HEK293 (cell line): ENCODE data around the gene FAM216B.

ENCODE experiments used
- CTCF ChIA-PET: fragments of 350-600 bp; formaldehyde crosslinking; extraction: SDS; loops from one replicate; lab custom pipeline; 2021; ENCODE audit warnings: antibody characterized with exemption; lab: Yijun Ruan, JAX
- POLR2A ChIA-PET: fragments of 300-600 bp; formaldehyde crosslinking; extraction: SDS; loops from one replicate; lab custom pipeline; 2020; ENCODE audit warnings: antibody characterized with exemption, inconsistent platforms; lab: Yijun Ruan, JAX
- H3K27ac ChIP-seq: fragments of 200-500 bp; sonication (Bioruptor generic); 2 replicates; pipeline ENCODE4 v1.5.1; 2014; ENCODE audit warnings: low read depth, low read length, control low read depth, inconsistent platforms; ENCODE audit errors: extremely low read depth
- H3K36me3 ChIP-seq, 2 experiments: fragments of 200-500 bp in 1 of 2; sonication (Bioruptor generic) in 1 of 2; 1 replicate in 1 of 2; 2 replicates in 1 of 2; pipeline ENCODE4 v1.5.1; 2014 to 2017; ENCODE audit warnings: inconsistent platforms in 2 of 2, low read length in 2 of 2; ENCODE audit not compliant: control insufficient read depth in 2 of 2, insufficient read depth in 1 of 2
- H3K4me1 ChIP-seq: fragments of 200-500 bp; sonication (Bioruptor generic); 2 replicates; pipeline ENCODE4 v1.5.1; 2014; ENCODE audit warnings: mild to moderate bottlenecking, low read length, inconsistent platforms; ENCODE audit not compliant: control insufficient read depth, insufficient read depth
- H3K4me3 ChIP-seq: 2 replicates; pipeline ENCODE4 v1.5.1; 2011; ENCODE audit warnings: low read depth, mild to moderate bottlenecking, control low read depth, low read length, moderate library complexity
- H3K9me3 ChIP-seq: fragments of 200-500 bp; sonication (Bioruptor generic); 2 replicates; pipeline ENCODE4 v1.5.1; 2014; ENCODE audit warnings: low read depth, low read length, inconsistent platforms; ENCODE audit not compliant: control insufficient read depth, insufficient read depth
- ELK4 ChIP-seq: IDR thresholded peaks from 2 replicates; pipeline ENCODE4 v1.6.1; 2011; ENCODE audit warnings: mild to moderate bottlenecking, low read depth, low read length, borderline replicate concordance
- PRDM1 ChIP-seq: fragments of 450-650 bp; formaldehyde crosslinking; IDR thresholded peaks from 2 replicates; pipeline ENCODE4; 2016; ENCODE audit warnings: missing biosample characterization, missing genetic modification characterization
- PRDM10 ChIP-seq: fragments of 450-650 bp; formaldehyde crosslinking; IDR thresholded peaks from 2 replicates; pipeline ENCODE4 v1.5.1; 2016; ENCODE audit warnings: missing biosample characterization, missing genetic modification characterization
- PRDM4 ChIP-seq: fragments of 450-650 bp; formaldehyde crosslinking; IDR thresholded peaks from 2 replicates; pipeline ENCODE4 v1.5.1; 2017; ENCODE audit warnings: missing biosample characterization, missing genetic modification characterization
- RBAK ChIP-seq: fragments of 450-650 bp; formaldehyde crosslinking; IDR thresholded peaks from 2 replicates; pipeline ENCODE4 v1.5.1; 2016; ENCODE audit warnings: missing biosample characterization, missing genetic modification characterization
- ZBTB20 ChIP-seq: fragments of 450-650 bp; formaldehyde crosslinking; IDR thresholded peaks from 2 replicates; pipeline ENCODE4 v1.5.1; 2016; ENCODE audit warnings: missing biosample characterization, missing genetic modification characterization
- ZIC2 ChIP-seq: fragments of 450-650 bp; formaldehyde crosslinking; IDR thresholded peaks from 2 replicates; pipeline ENCODE4 v1.5.1; 2016; ENCODE audit warnings: missing biosample characterization, missing genetic modification characterization
- ZNF146 ChIP-seq: fragments of 450-650 bp; formaldehyde crosslinking; IDR thresholded peaks from 2 replicates; pipeline ENCODE4 v1.5.1; 2016; ENCODE audit warnings: missing biosample characterization, missing genetic modification characterization
- ZNF202 ChIP-seq: fragments of 450-650 bp; formaldehyde crosslinking; IDR thresholded peaks from 2 replicates; pipeline ENCODE4 v1.5.1; 2016; ENCODE audit warnings: missing biosample characterization, missing genetic modification characterization, borderline replicate concordance
- ZNF24 ChIP-seq: fragments of 450-650 bp; formaldehyde crosslinking; IDR thresholded peaks from 2 replicates; pipeline ENCODE4 v1.5.1; 2016; ENCODE audit warnings: missing biosample characterization, missing genetic modification characterization
- ZNF426 ChIP-seq: fragments of 450-650 bp; formaldehyde crosslinking; IDR thresholded peaks from 2 replicates; pipeline ENCODE4 v1.5.1; 2017; ENCODE audit warnings: missing biosample characterization, missing genetic modification characterization, mild to moderate bottlenecking, inconsistent platforms, moderate library complexity
- ZNF510 ChIP-seq: fragments of 450-650 bp; formaldehyde crosslinking; IDR thresholded peaks from 2 replicates; pipeline ENCODE4 v1.5.1; 2018; ENCODE audit warnings: mild to moderate bottlenecking, missing genetic modification characterization, missing biosample characterization; ENCODE audit not compliant: insufficient replicate concordance
- ZNF561 ChIP-seq: fragments of 450-650 bp; IDR thresholded peaks from 2 replicates; pipeline ENCODE4 v1.5.1; 2018; ENCODE audit warnings: missing biosample characterization, missing genetic modification characterization, borderline replicate concordance
- ZNF600 ChIP-seq: fragments of 450-650 bp; formaldehyde crosslinking; IDR thresholded peaks from 2 replicates; pipeline ENCODE4 v1.5.1; 2016; ENCODE audit warnings: missing biosample characterization, missing genetic modification characterization
- ZNF776 ChIP-seq: fragments of 450-650 bp; formaldehyde crosslinking; IDR thresholded peaks from 2 replicates; pipeline ENCODE4 v1.5.0; 2017; ENCODE audit warnings: missing biosample characterization, missing genetic modification characterization, borderline replicate concordance
- TF ChIP-seq, protein P1 (sequence below): fragments of 450-650 bp; formaldehyde crosslinking; IDR thresholded peaks from 2 replicates; pipeline ENCODE4 v1.5.1; 2017; ENCODE audit warnings: missing biosample characterization, missing genetic modification characterization

The FAM216B gene

DNA sequence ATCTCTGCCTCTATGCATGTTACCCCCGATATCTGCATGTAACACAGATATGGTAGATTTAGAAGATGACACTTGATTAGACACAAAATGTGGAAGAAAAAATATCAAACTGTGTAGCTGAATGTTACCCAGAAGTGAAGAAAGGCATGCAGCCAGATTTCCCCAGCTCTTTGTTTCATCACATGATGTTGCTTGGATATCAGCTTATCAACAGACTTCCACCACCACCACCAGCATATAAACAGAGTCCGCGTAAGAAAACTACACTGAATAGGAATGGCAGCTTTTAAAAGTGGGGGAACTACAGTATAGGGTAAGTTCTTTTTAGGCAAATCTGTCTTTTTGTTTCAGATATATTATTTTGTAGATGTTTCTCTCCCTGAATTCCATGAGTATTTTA lies at the start of gene FAM216B:
Gene FAM216B, plus strand, starts transcription at position 233 of the 400 bp plus-strand sequence. CDS start 2,484 bp downstream, outside the sequence.
- no peaks in the 10 kb centered on the region for H3K36me3 ChIP-seq
- no peak within 1 kb of the TSS for H3K4me3 ChIP-seq
- H3K4me1 ChIP-seq = no peaks in the 10 kb centered on the region
- CTCF ChIA-PET = no interaction called here
- POLR2A ChIA-PET = no interaction called here
- no peak within 1 kb of the TSS for H3K27ac ChIP-seq
- TF ChIP-seq ZNF510 (tag by site-specific recombination) (no peak), ZNF600 (no peak), ZNF426 (tag by site-specific recombination) (no peak), ZNF146 (no peak), PRDM4 (tag by site-specific recombination) (no peak), RBAK (no peak), PRDM10 (tag by site-specific recombination) (no peak), ZNF561 (tag by site-specific recombination) (no peak), ZNF202 (tag by site-specific recombination) (no peak), ZNF24 (tag by site-specific recombination) (no peak), PRDM1 (tag by site-specific recombination) (no peak), ZIC2 (tag by site-specific recombination) (no peak), ZNF776 (tag by site-specific recombination) (no peak), ELK4 (no peak)
- TF ChIP-seq, protein P1, sequence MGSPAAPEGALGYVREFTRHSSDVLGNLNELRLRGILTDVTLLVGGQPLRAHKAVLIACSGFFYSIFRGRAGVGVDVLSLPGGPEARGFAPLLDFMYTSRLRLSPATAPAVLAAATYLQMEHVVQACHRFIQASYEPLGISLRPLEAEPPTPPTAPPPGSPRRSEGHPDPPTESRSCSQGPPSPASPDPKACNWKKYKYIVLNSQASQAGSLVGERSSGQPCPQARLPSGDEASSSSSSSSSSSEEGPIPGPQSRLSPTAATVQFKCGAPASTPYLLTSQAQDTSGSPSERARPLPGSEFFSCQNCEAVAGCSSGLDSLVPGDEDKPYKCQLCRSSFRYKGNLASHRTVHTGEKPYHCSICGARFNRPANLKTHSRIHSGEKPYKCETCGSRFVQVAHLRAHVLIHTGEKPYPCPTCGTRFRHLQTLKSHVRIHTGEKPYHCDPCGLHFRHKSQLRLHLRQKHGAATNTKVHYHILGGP = no peak
- TF ChIP-seq, all 188 proteins: peak for 0
- no peaks in the 10 kb centered on the region for H3K9me3 ChIP-seq

GRCh38 chr13:42732073-42732472 lies 49.3 kb upstream of the FAM216B start:
- no peak for TF ChIP-seq ZBTB20 (tag by site-specific recombination)
- ChIA-PET CTCF (no interaction called here), POLR2A (no interaction called here)
- Histone ChIP-seq H3K4me1 (no peaks in the 10 kb centered on the region), H3K9me3 (no peaks in the 10 kb centered on the region), H3K4me3 (no peak overlapping the region), H3K36me3 (no peaks in the 10 kb centered on the region), H3K27ac (no peak overlapping the region)
